B cell (primary cell): Measurements from ENCODE around the gene SMG7. TPM values are rescaled to one million over a fixed set of nuclear protein-coding genes. Genes with fewer than 3 reads are reported as not detected.

Experiments used
- ATAC-seq: fragments of 200-7000 bp; cut with Tn5 transposase; one replicate; pipeline ENCODE4 v1.10.0; 2021; ENCODE audit warnings: low read depth, mild to moderate bottlenecking, moderate number of reproducible peaks, moderate library complexity
- CTCF ChIA-PET: fragments of 350-600 bp; sonication (Branson Sonifier 250); formaldehyde crosslinking; loops from one replicate; lab custom pipeline; 2021; ENCODE audit warnings: antibody characterized with exemption, inconsistent platforms; lab: Charles Lee
- POLR2A ChIA-PET: fragments of 350-600 bp; sonication (Branson Sonifier 250); formaldehyde crosslinking; loops from one replicate; lab custom pipeline; 2021; ENCODE audit warnings: antibody characterized with exemption; lab: Charles Lee
- DNase-seq: peaks from one replicate; pipeline ENCODE4 v3.0.0; 2013
- H2AFZ ChIP-seq: 2 replicates; pipeline ENCODE4 v1.6.1; 2012; ENCODE audit warnings: mild to moderate bottlenecking, low read depth, low read length; ENCODE audit not compliant: insufficient read depth, poor library complexity, severe bottlenecking
- H3K27ac ChIP-seq, 2 donors: 1 replicate in 1 of 2; 2 replicates in 1 of 2; pipeline ENCODE4 v1.5.1; 2012 to 2013; ENCODE audit warnings: low read length in 2 of 2, mild to moderate bottlenecking in 2 of 2, moderate library complexity in 1 of 2
- H3K27me3 ChIP-seq, 4 experiments: fragments of 200-600 bp in 1 of 4; sonication (generic) in 1 of 4; replicated peaks in 1 of 4; 1 replicate in 2 of 4; 2 replicates in 2 of 4; pipeline versions ENCODE4 v1.6.1 to v1.7.0; 2013 to 2016; ENCODE audit warnings: low read length in 3 of 4, mild to moderate bottlenecking in 2 of 4, mixed read lengths in 1 of 4, moderate library complexity in 1 of 4; ENCODE audit not compliant: insufficient read depth in 4 of 4, control insufficient read depth in 3 of 4; ENCODE audit errors: control extremely low read depth in 1 of 4
- H3K36me3 ChIP-seq, 2 experiments: replicated peaks in 1 of 2; 1 replicate in 1 of 2; 2 replicates in 1 of 2; pipeline versions ENCODE4 v1.6.1 to v1.7.1; 2013; ENCODE audit warnings: low read length in 1 of 2; ENCODE audit not compliant: insufficient read depth in 2 of 2, control insufficient read depth in 1 of 2; ENCODE audit errors: control extremely low read depth in 1 of 2, extremely low read depth in 1 of 2
- H3K4me1 ChIP-seq, 2 donors: fragments of 200-600 bp in 1 of 2; sonication (generic) in 1 of 2; 1 replicate in 1 of 2; 2 replicates in 1 of 2; pipeline versions ENCODE4 v1.5.1 to v1.6.1; 2013 to 2017; ENCODE audit warnings: low read length in 2 of 2; ENCODE audit not compliant: control insufficient read depth in 2 of 2, insufficient read depth in 2 of 2
- H3K4me2 ChIP-seq: replicated peaks from 2 replicates; pipeline ENCODE3; 2012; ENCODE audit warnings: mild to moderate bottlenecking, low read depth, low read length; ENCODE audit not compliant: poor library complexity, severe bottlenecking
- H3K4me3 ChIP-seq, 5 experiments: fragments of 200-600 bp in 1 of 5; sonication (generic) in 1 of 5; 1 replicate in 3 of 5; 2 replicates in 2 of 5; pipeline versions ENCODE4 v1.5.1 to v1.7.0; 2011 to 2016; ENCODE audit warnings: low read length in 4 of 5, mild to moderate bottlenecking in 4 of 5, low read depth in 2 of 5, control low read depth in 1 of 5, moderate library complexity in 1 of 5; ENCODE audit not compliant: insufficient read depth in 1 of 5; ENCODE audit errors: control extremely low read depth in 1 of 5, extremely low read depth in 1 of 5
- H3K79me2 ChIP-seq: fragments of 200-600 bp; sonication (generic); one replicate; pipeline ENCODE4 v1.6.0; 2016; ENCODE audit warnings: low read length; ENCODE audit not compliant: control insufficient read depth, insufficient read depth
- H3K9ac ChIP-seq: fragments of 200-600 bp; sonication (generic); 2 replicates; pipeline ENCODE4 v1.6.1; 2017; ENCODE audit warnings: mild to moderate bottlenecking, low read length, moderate library complexity
- H3K9me3 ChIP-seq, 3 donors: one replicate each; pipeline versions ENCODE4 v1.6.1 to v1.7.1; 2013; ENCODE audit warnings: low read length in 2 of 3; ENCODE audit not compliant: control insufficient read depth in 2 of 3, insufficient read depth in 1 of 3; ENCODE audit errors: control extremely low read depth in 1 of 3
- H4K20me1 ChIP-seq: 2 replicates; pipeline ENCODE4 v1.6.0; 2012; ENCODE audit warnings: mild to moderate bottlenecking, low read length; ENCODE audit not compliant: insufficient read depth, control insufficient read depth, poor library complexity, severe bottlenecking
- H3K27ac Mint-ChIP-seq: one replicate; pipeline ENCODE4 v1.8.0; 2021; ENCODE audit warnings: mixed read lengths
- H3K27me3 Mint-ChIP-seq: one replicate; pipeline ENCODE4 v1.8.0; 2021; ENCODE audit warnings: mixed read lengths
- H3K4me1 Mint-ChIP-seq: one replicate; pipeline ENCODE4 v1.8.0; 2021; ENCODE audit warnings: mixed read lengths
- H3K4me3 Mint-ChIP-seq: one replicate; pipeline ENCODE4 v1.8.0; 2021; ENCODE audit warnings: mixed read lengths
- H3K9me3 Mint-ChIP-seq: one replicate; pipeline ENCODE4 v1.8.0; 2022; ENCODE audit warnings: mixed read lengths; ENCODE audit not compliant: insufficient read depth
- EZH2 ChIP-seq: IDR thresholded peaks from 2 replicates; pipeline ENCODE4 v1.6.1; 2012; ENCODE audit warnings: borderline replicate concordance, low read depth, mild to moderate bottlenecking, moderate library complexity, low read length; ENCODE audit not compliant: insufficient read depth, poor library complexity, severe bottlenecking
- WGBS: methylation state at CpG from one replicate; pipeline ENCODE4 v1.1.5; 2013; ENCODE audit warnings: missing lambda C conversion rate; ENCODE audit not compliant: insufficient coverage; 5-methylcytosine and 5-hydroxymethylcytosine counted together
- intact Hi-C: fragments of 100-400 bp; cut with micrococcal nuclease; formaldehyde crosslinking; loops from one replicate; pipeline ENCODE4 v1.10.0; 2022
- polyA plus RNA-seq: library from polyadenylated mRNA; depleted of rRNA; stranded (reverse); fragments of >200 nt; gene quantifications from 2 replicates; pipeline ENCODE4 v1.2.3, GENCODE V29; 2012
- total RNA-seq, 2 donors: library from RNA; stranded (reverse); fragments of 120-200 nt in 1 of 2; gene quantifications; 1 replicate in 1 of 2; 2 replicates in 1 of 2; pipeline versions ENCODE4 v1.2.3 to v1.2.4, GENCODE V29; 2013 to 2022
- TF ChIP-seq, protein P1 (sequence below): fragments of 200-600 bp; IDR thresholded peaks from one replicate; pipeline ENCODE4 v1.8.0; 2022; ENCODE audit warnings: antibody characterized with exemption, mild to moderate bottlenecking

SMG7 gene
- total and polyA plus RNA-seq, 2 donors (not counting 1 experiment from before 2014, with no cell fraction given), result 20.8 to 73.3 TPM

DNA sequence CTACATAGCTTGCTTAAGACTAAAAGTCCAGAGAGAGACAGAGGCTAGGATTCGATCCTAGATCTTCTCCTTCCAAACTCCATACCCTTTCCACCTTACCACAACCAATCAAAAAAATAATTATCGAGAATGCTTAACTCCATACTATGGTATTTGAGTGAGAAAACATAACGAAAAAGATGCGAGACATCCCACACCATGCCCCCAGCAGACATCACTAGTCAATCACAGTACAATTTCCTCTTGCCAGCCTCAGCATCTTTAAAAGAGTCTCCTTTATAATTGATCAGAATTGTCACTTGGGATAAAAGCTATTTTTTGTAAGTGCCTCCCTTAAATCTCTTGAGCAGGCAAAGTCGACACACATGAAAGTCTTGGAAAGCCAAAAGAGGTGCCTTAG, 117.1 kb downstream of the SMG7 start:
- Histone ChIP-seq H3K79me2 (peaks cover 15% of the 10 kb centered on the region), H3K4me1 (peaks cover 64 to 67% of the 10 kb centered on the region in 2 donors), H3K4me2 (peak overlapping the region; percentile 73), H3K4me3 (peak overlapping the region in 3 of 5 experiments; percentile 42 to 81 (median 46)), H2AFZ (peak overlapping the region; percentile 44), H3K36me3 (peaks cover 0 to 8% of the 10 kb centered on the region in 2 experiments), H3K9me3 (no peaks in the 10 kb centered on the region), H3K9ac (peak overlapping the region; percentile 34), H4K20me1 (no peaks in the 10 kb centered on the region), H3K27ac (peak overlapping the region; percentile 91 to 93), H3K27me3 (no peaks in the 10 kb centered on the region)
- WGBS, result 75% methylated on average over 1 of the region's 5 CpGs
- peaks cover 64% of the 10 kb centered on the region for H3K4me1 Mint-ChIP-seq
- intact Hi-C loops, result no loop called here
- peak overlapping the region; percentile 95 for H3K27ac Mint-ChIP-seq
- H3K4me3 Mint-ChIP-seq, result peak overlapping the region; percentile 37
- peaks cover 2% of the 10 kb centered on the region for H3K9me3 Mint-ChIP-seq
- no peaks in the 10 kb centered on the region for H3K27me3 Mint-ChIP-seq
- ChIA-PET POLR2A (interaction anchor here (1.4 to 1.9 kb wide), 3 partner anchors 9 to 119 kb away, joined by 3 to 12 read pairs (median 4); no protein-coding TSS in a partner anchor), CTCF (interaction anchor here (1.0 to 2.8 kb wide), 5 partner anchors 10 to 326 kb away, joined by 4 to 26 read pairs (median 7); no protein-coding TSS in a partner anchor)
- no peak for ATAC-seq
- TF ChIP-seq, protein P1, sequence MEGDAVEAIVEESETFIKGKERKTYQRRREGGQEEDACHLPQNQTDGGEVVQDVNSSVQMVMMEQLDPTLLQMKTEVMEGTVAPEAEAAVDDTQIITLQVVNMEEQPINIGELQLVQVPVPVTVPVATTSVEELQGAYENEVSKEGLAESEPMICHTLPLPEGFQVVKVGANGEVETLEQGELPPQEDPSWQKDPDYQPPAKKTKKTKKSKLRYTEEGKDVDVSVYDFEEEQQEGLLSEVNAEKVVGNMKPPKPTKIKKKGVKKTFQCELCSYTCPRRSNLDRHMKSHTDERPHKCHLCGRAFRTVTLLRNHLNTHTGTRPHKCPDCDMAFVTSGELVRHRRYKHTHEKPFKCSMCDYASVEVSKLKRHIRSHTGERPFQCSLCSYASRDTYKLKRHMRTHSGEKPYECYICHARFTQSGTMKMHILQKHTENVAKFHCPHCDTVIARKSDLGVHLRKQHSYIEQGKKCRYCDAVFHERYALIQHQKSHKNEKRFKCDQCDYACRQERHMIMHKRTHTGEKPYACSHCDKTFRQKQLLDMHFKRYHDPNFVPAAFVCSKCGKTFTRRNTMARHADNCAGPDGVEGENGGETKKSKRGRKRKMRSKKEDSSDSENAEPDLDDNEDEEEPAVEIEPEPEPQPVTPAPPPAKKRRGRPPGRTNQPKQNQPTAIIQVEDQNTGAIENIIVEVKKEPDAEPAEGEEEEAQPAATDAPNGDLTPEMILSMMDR, result no peak
- TF ChIP-seq EZH2, result no peak
- no peak for DNase-seq

DNA sequence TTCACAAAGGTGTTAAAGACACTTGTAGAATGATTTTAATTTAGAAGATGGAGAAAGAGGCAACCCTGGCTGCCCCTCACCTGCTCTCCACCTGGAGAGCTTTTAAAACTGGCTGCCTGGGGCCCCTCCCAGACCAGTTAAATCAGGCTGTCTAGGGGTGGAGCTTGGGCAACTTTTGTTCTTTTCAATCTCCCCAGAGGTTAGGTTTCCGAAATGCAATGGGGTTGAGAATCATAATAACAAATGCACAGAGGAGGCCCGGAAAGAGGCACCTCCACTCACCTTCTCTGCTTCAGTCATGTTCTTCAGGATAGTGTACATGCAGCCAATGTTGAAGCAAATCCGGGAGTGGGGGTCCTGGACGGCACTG, 117.6 kb downstream of the SMG7 start:
- H3K4me2 ChIP-seq, result peak overlapping the region; percentile 73
- no peak for DNase-seq
- CTCF ChIA-PET, result interaction anchor here (0.6 to 2.8 kb wide), 10 partner anchors 10 to 580 kb away, joined by 3 to 26 read pairs (median 4); no protein-coding TSS in a partner anchor

More for the DNA sequence above, 117.6 kb downstream of the SMG7 start:
- Mint-ChIP-seq H3K9me3 (peaks cover 2% of the 10 kb centered on the region), H3K27me3 (no peaks in the 10 kb centered on the region), H3K27ac (peak overlapping the region; percentile 95), H3K4me1 (peaks cover 61% of the 10 kb centered on the region), H3K4me3 (peak overlapping the region; percentile 37)
- Histone ChIP-seq H3K4me1 (peaks cover 63 to 67% of the 10 kb centered on the region in 2 donors), H2AFZ (peak overlapping the region; percentile 44), H3K36me3 (peaks cover 0 to 8% of the 10 kb centered on the region in 2 experiments), H3K27ac (peak overlapping the region; percentile 91 to 93), H3K9ac (peak overlapping the region; percentile 34), H3K27me3 (no peaks in the 10 kb centered on the region), H4K20me1 (no peaks in the 10 kb centered on the region), H3K4me3 (peak overlapping the region; percentile 20 to 81 (median 42)), H3K79me2 (peaks cover 13% of the 10 kb centered on the region), H3K9me3 (no peaks in the 10 kb centered on the region)
- peak; percentile 28 for ATAC-seq
- POLR2A ChIA-PET, result interaction anchor here (1.0 to 1.9 kb wide), 4 partner anchors 9 to 119 kb away, joined by 3 to 12 read pairs (median 4); partner anchors contain the start of gene ARPC5
- intact Hi-C loops, result loop anchor here (1.0 to 5.0 kb wide), 8 partner anchors 10 to 1727 kb away; partner anchors contain the start of genes ARPC5 and IVNS1ABP
- 58% methylated on average over 3 of the region's 4 CpGs for WGBS
- TF ChIP-seq, protein P1, result no peak
- no peak for TF ChIP-seq EZH2
